Trophoblast cell (in vitro differentiated cells and primary cell): Measurements from ENCODE around the gene GIPC2.

ENCODE experiments used
- DNase-seq, 2 donors: peaks; one replicate each; pipeline ENCODE4 v3.0.0-alpha.2; 2016
- H2AFZ ChIP-seq: 2 replicates; pipeline ENCODE4 v1.6.1; 2013; ENCODE audit warnings: low read length, moderate library complexity, mild to moderate bottlenecking; ENCODE audit not compliant: insufficient read depth, poor library complexity
- H2AK5ac ChIP-seq: 2 replicates; pipeline ENCODE4 v1.6.1; 2013; ENCODE audit warnings: mild to moderate bottlenecking, low read length
- H2BK120ac ChIP-seq: 2 replicates; pipeline ENCODE4 v1.6.1; 2013; ENCODE audit warnings: low read length, mild to moderate bottlenecking, moderate library complexity; ENCODE audit not compliant: insufficient read depth, poor library complexity
- H2BK12ac ChIP-seq: 2 replicates; pipeline ENCODE4 v1.6.1; 2013; ENCODE audit warnings: mild to moderate bottlenecking, low read length, moderate library complexity
- H2BK5ac ChIP-seq: 2 replicates; pipeline ENCODE4 v1.6.1; 2013; ENCODE audit warnings: low read length, low read depth, moderate library complexity, mild to moderate bottlenecking; ENCODE audit not compliant: poor library complexity
- H3K14ac ChIP-seq: 2 replicates; pipeline ENCODE4 v1.6.1; 2013; ENCODE audit warnings: mild to moderate bottlenecking, low read length
- H3K18ac ChIP-seq: 2 replicates; pipeline ENCODE4 v1.6.1; 2013; ENCODE audit warnings: mild to moderate bottlenecking, low read length
- H3K23ac ChIP-seq: 2 replicates; pipeline ENCODE4 v1.6.1; 2013; ENCODE audit warnings: low read length
- H3K27ac ChIP-seq: 2 replicates; pipeline ENCODE4 v1.5.1; 2013; ENCODE audit warnings: low read depth, mild to moderate bottlenecking, inconsistent platforms, low read length, moderate library complexity
- H3K27me3 ChIP-seq: 2 replicates; pipeline ENCODE4 v1.6.1; 2013; ENCODE audit warnings: inconsistent platforms, mild to moderate bottlenecking, low read length, moderate library complexity; ENCODE audit not compliant: insufficient read depth
- H3K36me3 ChIP-seq, 2 experiments: 1 replicate in 1 of 2; 2 replicates in 1 of 2; pipeline ENCODE4 v1.6.1; 2013; ENCODE audit warnings: low read length in 2 of 2, mild to moderate bottlenecking in 2 of 2, moderate library complexity in 1 of 2; ENCODE audit not compliant: insufficient read depth in 2 of 2, control insufficient read depth in 1 of 2
- H3K4ac ChIP-seq: 2 replicates; pipeline ENCODE4 v1.6.1; 2013; ENCODE audit warnings: low read depth, mild to moderate bottlenecking, low read length, moderate library complexity
- H3K4me1 ChIP-seq, 2 experiments: 1 replicate in 1 of 2; 2 replicates in 1 of 2; pipeline ENCODE4 v1.6.1; 2013; ENCODE audit warnings: low read length in 2 of 2, mild to moderate bottlenecking in 2 of 2, moderate library complexity in 1 of 2; ENCODE audit not compliant: insufficient read depth in 2 of 2, control insufficient read depth in 1 of 2
- H3K4me2 ChIP-seq: 2 replicates; pipeline ENCODE4 v1.6.1; 2013; ENCODE audit warnings: inconsistent platforms, mild to moderate bottlenecking, low read length, moderate library complexity
- H3K4me3 ChIP-seq: 2 replicates; pipeline ENCODE4 v1.5.1; 2013; ENCODE audit warnings: mild to moderate bottlenecking, low read depth, low read length, inconsistent platforms
- H3K79me1 ChIP-seq: one replicate; pipeline ENCODE4 v1.6.1; 2013; ENCODE audit warnings: low read length
- H3K79me2 ChIP-seq: 2 replicates; pipeline ENCODE4 v1.6.1; 2013; ENCODE audit warnings: low read length, mild to moderate bottlenecking; ENCODE audit not compliant: control insufficient read depth, insufficient read depth, poor library complexity
- H3K9ac ChIP-seq: 2 replicates; pipeline ENCODE4 v1.6.1; 2013; ENCODE audit warnings: mild to moderate bottlenecking, low read length
- H3K9me3 ChIP-seq: 2 replicates; pipeline ENCODE4 v1.6.1; 2013; ENCODE audit warnings: low read depth, mild to moderate bottlenecking, control low read depth, inconsistent platforms, low read length; ENCODE audit not compliant: insufficient read depth
- H4K12ac ChIP-seq: 2 replicates; pipeline ENCODE4 v1.6.1; 2013; ENCODE audit warnings: low read depth, mild to moderate bottlenecking, low read length, moderate library complexity
- H4K8ac ChIP-seq: 2 replicates; pipeline ENCODE4 v1.6.1; 2013; ENCODE audit warnings: low read depth, mild to moderate bottlenecking, low read length, moderate library complexity
- H4K91ac ChIP-seq: one replicate; pipeline ENCODE4 v1.6.1; 2013; ENCODE audit warnings: low read depth, mild to moderate bottlenecking, low read length, moderate library complexity
- whole genome bisulfite sequencing: extraction: QIAGEN DNeasy Blood & Tissue Kit; methylation state at CpG from one replicate; pipeline ENCODE4 v1.1.7; 2013; ENCODE audit warnings: missing lambda C conversion rate; ENCODE audit not compliant: insufficient read length, insufficient coverage; ENCODE audit errors: extremely low coverage; 5-methylcytosine and 5-hydroxymethylcytosine counted together

GIPC2 gene

DNA sequence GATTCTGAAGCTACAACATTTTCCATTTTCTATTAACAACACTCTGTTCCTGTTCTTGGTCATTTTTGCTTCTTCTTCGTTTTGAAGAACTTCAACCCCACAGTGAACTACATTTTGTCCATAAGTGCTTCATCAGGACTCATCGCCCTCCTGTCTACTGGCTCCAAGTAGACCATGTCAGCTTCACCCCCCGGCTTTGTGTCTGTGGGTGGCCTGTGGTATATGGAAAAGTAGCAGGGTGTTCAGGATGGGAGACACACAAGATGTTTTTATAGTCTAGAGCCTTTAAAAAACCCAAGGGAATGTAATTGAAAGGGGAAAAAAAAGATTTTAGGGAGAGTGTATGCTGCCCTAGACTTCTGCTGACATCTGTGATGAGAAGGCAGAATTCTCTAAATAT, 46.1 kb downstream of the GIPC2 start:
- Histone ChIP-seq H3K27ac (no peak overlapping the region), H3K36me3 (no peaks in the 10 kb centered on the region), H4K8ac (no peak overlapping the region), H3K4me3 (no peak overlapping the region), H3K79me2 (no peaks in the 10 kb centered on the region), H3K27me3 (no peaks in the 10 kb centered on the region), H2BK5ac (no peak overlapping the region), H3K4me1 (no peaks in the 10 kb centered on the region), H3K9me3 (no peaks in the 10 kb centered on the region), H3K14ac (no peak overlapping the region), H3K9ac (no peak overlapping the region), H3K23ac (no peak overlapping the region), H4K91ac (no peak overlapping the region), H2AFZ (no peak overlapping the region), H3K4ac (no peak overlapping the region), H2BK12ac (no peak overlapping the region), H2BK120ac (no peak overlapping the region), H3K18ac (no peak overlapping the region), H3K79me1 (no peaks in the 10 kb centered on the region), H4K12ac (no peak overlapping the region), H3K4me2 (no peak overlapping the region), H2AK5ac (no peak overlapping the region)
- WGBS = no CpG with 5 or more reads among the region's 3 CpGs
- DNase-seq = no peak

DNA sequence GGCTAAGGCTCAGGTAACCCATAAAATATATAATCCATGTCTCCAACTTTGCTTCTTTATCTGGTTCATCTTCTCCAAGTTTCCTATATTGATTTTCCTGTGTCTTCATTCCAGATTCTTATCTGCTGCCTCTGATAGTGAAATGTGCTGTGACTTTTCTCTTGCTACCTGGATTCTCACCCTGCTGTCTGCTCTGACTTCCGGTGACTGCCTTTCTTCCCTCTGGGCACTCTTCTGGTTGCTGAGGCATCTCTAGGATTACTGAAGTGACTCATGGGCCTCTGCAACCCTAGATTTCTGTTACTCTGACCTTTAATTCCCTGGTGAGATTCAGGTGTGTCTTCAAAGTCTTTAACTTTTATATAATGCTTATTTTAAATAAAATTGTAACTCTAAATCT, 46.9 kb downstream of the GIPC2 start:
- Histone ChIP-seq H3K4me1 (no peaks in the 10 kb centered on the region), H3K27me3 (no peaks in the 10 kb centered on the region), H2BK120ac (no peak overlapping the region), H3K4me2 (no peak overlapping the region), H3K27ac (no peak overlapping the region), H3K9ac (no peak overlapping the region), H3K14ac (no peak overlapping the region), H2AK5ac (no peak overlapping the region), H2BK5ac (no peak overlapping the region), H4K12ac (no peak overlapping the region), H3K18ac (no peak overlapping the region), H4K8ac (no peak overlapping the region), H3K36me3 (no peaks in the 10 kb centered on the region), H3K4ac (no peak overlapping the region), H3K79me1 (no peaks in the 10 kb centered on the region), H3K4me3 (no peak overlapping the region), H4K91ac (no peak overlapping the region), H3K9me3 (no peaks in the 10 kb centered on the region), H2AFZ (no peak overlapping the region), H3K23ac (no peak overlapping the region), H2BK12ac (no peak overlapping the region), H3K79me2 (no peaks in the 10 kb centered on the region)
- no CpG with 5 or more reads among the region's 1 CpG for WGBS
- peak; percentile 67 to 69 for DNase-seq

DNA sequence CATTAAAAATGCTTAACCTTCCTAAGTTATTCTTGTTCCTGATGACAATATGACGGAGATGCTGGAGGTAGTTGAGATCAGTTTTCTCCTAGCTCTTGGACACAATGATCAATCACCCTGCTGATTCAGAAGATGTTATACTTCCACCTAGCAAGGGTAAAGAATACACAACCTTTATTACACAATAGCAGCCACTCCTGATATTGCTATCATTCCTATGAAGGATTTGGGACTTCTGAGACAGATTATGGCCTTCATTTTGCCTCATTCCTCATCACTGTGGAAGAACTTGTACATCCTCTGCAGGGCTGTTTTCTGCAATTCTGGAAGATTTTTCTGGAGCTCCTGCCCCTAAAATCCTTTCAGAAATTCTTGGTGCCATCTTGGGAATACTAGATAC, 47.8 kb downstream of the GIPC2 start:
- no peaks in the 10 kb centered on the region for H3K4me1 ChIP-seq
- no peaks in the 10 kb centered on the region for H3K27me3 ChIP-seq
- no peak overlapping the region for H3K23ac ChIP-seq
- no peak overlapping the region for H3K27ac ChIP-seq
- H4K91ac ChIP-seq = no peak overlapping the region
- H3K14ac ChIP-seq = no peak overlapping the region
- H3K4me2 ChIP-seq = no peak overlapping the region
- H3K18ac ChIP-seq = no peak overlapping the region
- H4K12ac ChIP-seq = no peak overlapping the region
- no peak overlapping the region for H2BK12ac ChIP-seq
- no CpG with 5 or more reads among the region's 1 CpG for WGBS
- no peaks in the 10 kb centered on the region for H3K36me3 ChIP-seq
- H2AK5ac ChIP-seq = no peak overlapping the region
- no peaks in the 10 kb centered on the region for H3K79me2 ChIP-seq
- H3K9ac ChIP-seq = no peak overlapping the region
- no peak for DNase-seq
- no peaks in the 10 kb centered on the region for H3K79me1 ChIP-seq
- H4K8ac ChIP-seq = no peak overlapping the region
- no peaks in the 10 kb centered on the region for H3K9me3 ChIP-seq
- H3K4ac ChIP-seq = no peak overlapping the region
- no peak overlapping the region for H3K4me3 ChIP-seq
- no peak overlapping the region for H2AFZ ChIP-seq
- H2BK5ac ChIP-seq = no peak overlapping the region
- no peak overlapping the region for H2BK120ac ChIP-seq

DNA sequence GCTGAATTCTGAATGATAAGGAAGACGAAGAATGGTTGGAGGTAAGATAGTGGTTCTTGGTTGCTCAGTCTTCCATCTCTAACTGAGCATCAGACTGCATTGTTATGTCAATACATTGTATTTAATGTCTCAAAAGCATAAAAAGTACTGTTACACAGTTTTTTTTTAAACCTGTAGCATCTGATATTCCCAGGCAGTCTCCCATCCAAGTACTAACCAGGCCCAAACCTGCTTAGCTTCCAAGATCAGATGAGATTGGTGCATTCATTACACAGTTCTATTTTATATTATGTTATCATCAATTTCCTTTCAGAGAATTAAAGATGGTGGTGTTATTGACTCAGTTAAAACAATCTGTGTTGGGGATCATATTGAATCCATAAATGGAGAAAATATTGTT, 48.9 kb downstream of the GIPC2 start:
- H3K18ac ChIP-seq = no peak overlapping the region
- no peak overlapping the region for H4K12ac ChIP-seq
- H2BK5ac ChIP-seq = no peak overlapping the region
- H2BK12ac ChIP-seq = no peak overlapping the region
- no peaks in the 10 kb centered on the region for H3K9me3 ChIP-seq
- no peak overlapping the region for H3K9ac ChIP-seq
- H3K36me3 ChIP-seq = no peaks in the 10 kb centered on the region
- DNase-seq = no peak
- H3K27ac ChIP-seq = no peak overlapping the region
- no peak overlapping the region for H3K4me3 ChIP-seq
- no peak overlapping the region for H3K4ac ChIP-seq
- H3K4me2 ChIP-seq = no peak overlapping the region
- H2AK5ac ChIP-seq = no peak overlapping the region
- H4K91ac ChIP-seq = no peak overlapping the region
- no peaks in the 10 kb centered on the region for H3K79me1 ChIP-seq
- no peak overlapping the region for H4K8ac ChIP-seq
- WGBS = no CpG with 5 or more reads among the region's 1 CpG
- H3K14ac ChIP-seq = no peak overlapping the region
- no peak overlapping the region for H2BK120ac ChIP-seq
- no peaks in the 10 kb centered on the region for H3K79me2 ChIP-seq
- no peaks in the 10 kb centered on the region for H3K4me1 ChIP-seq
- no peaks in the 10 kb centered on the region for H3K27me3 ChIP-seq
- H2AFZ ChIP-seq = no peak overlapping the region
- no peak overlapping the region for H3K23ac ChIP-seq
